OCI-LY7 (cell line): ENCODE results near the gene RFC3. TPM values are rescaled to one million over a fixed set of nuclear protein-coding genes. Genes with fewer than 3 reads are reported as not detected.

Experiments
- BruUV-seq: library from RNA; stranded (reverse); fragments of 400-500 nt; replicated peaks from 2 replicates; lab custom pipeline; 2021; lab: Mats Ljungman, UMichigan
- CTCF ChIA-PET: fragments of 300-600 bp; sonication (Branson Sonifier 250); formaldehyde crosslinking; loops from one replicate; lab custom pipeline; 2022; ENCODE audit warnings: antibody characterized with exemption; ENCODE audit not compliant: unreplicated experiment; lab: Charles Lee
- POLR2A ChIA-PET: fragments of 300-600 bp; sonication (Branson Sonifier 250); formaldehyde crosslinking; loops from one replicate; lab custom pipeline; 2022; ENCODE audit warnings: antibody characterized with exemption; lab: Charles Lee
- DNase-seq: peaks from one replicate; pipeline ENCODE4 v3.0.0-alpha.2; 2015; ENCODE audit warnings: low spot score
- H2AFZ ChIP-seq: fragments of 200-600 bp; sonication (generic), shearing (Covaris generic); 2 replicates; pipeline ENCODE4 v1.6.1; 2014; ENCODE audit warnings: mild to moderate bottlenecking, antibody characterized with exemption, low read length, moderate library complexity
- H3K27ac ChIP-seq: fragments of 200-600 bp; sonication (generic); 2 replicates; pipeline ENCODE4 v1.5.1; 2014; ENCODE audit warnings: mixed run types, low read depth, mild to moderate bottlenecking, moderate library complexity, low read length, inconsistent platforms; ENCODE audit not compliant: poor library complexity, severe bottlenecking
- H3K36me3 ChIP-seq: fragments of 200-600 bp; sonication (generic); 2 replicates; pipeline ENCODE4 v1.6.1; 2014; ENCODE audit warnings: mild to moderate bottlenecking, antibody characterized with exemption, low read length, moderate library complexity, mixed read lengths; ENCODE audit not compliant: insufficient read depth
- H3K4me1 ChIP-seq: fragments of 200-600 bp; sonication (generic); 2 replicates; pipeline ENCODE4 v1.5.1; 2014; ENCODE audit warnings: mild to moderate bottlenecking, low read length; ENCODE audit not compliant: insufficient read depth, poor library complexity, severe bottlenecking
- H3K4me2 ChIP-seq: fragments of 200-600 bp; sonication (generic); 2 replicates; pipeline ENCODE4 v1.6.1; 2014; ENCODE audit warnings: mild to moderate bottlenecking, low read length
- H3K4me3 ChIP-seq: fragments of 200-600 bp; sonication (generic); 2 replicates; pipeline ENCODE4 v1.5.1; 2014; ENCODE audit warnings: mild to moderate bottlenecking, low read depth, low read length; ENCODE audit not compliant: poor library complexity, severe bottlenecking
- H3K79me2 ChIP-seq: fragments of 200-600 bp; sonication (generic); 2 replicates; pipeline ENCODE4 v1.6.1; 2016; ENCODE audit warnings: low read depth, mild to moderate bottlenecking, low read length, moderate library complexity, mixed read lengths; ENCODE audit not compliant: insufficient read depth
- H3K9me2 ChIP-seq: fragments of 200-600 bp; sonication (generic); 2 replicates; pipeline ENCODE4 v1.6.1; 2016; ENCODE audit warnings: mild to moderate bottlenecking, low read length, mixed read lengths; ENCODE audit not compliant: insufficient read depth
- H3K9me3 ChIP-seq: fragments of 200-600 bp; sonication (generic); 2 replicates; pipeline ENCODE4 v1.6.1; 2014; ENCODE audit warnings: mild to moderate bottlenecking, mixed run types, low read length, mixed read lengths
- H4K20me1 ChIP-seq: fragments of 200-600 bp; sonication (generic); 2 replicates; pipeline ENCODE4 v1.6.1; 2014; ENCODE audit warnings: mild to moderate bottlenecking, antibody characterized with exemption, low read length, moderate library complexity, mixed read lengths; ENCODE audit not compliant: insufficient read depth
- CTCF ChIP-seq: fragments of 200-600 bp; sonication (generic); conservative IDR thresholded peaks from 2 replicates; pipeline ENCODE4 v1.5.1; 2014; ENCODE audit warnings: mild to moderate bottlenecking, antibody characterized with exemption, low read length, moderate library complexity, mixed read lengths
- EZH2phosphoT487 ChIP-seq: fragments of 200-600 bp; sonication (generic); IDR thresholded peaks from 2 replicates; pipeline ENCODE4 v1.6.1; 2018; ENCODE audit warnings: low read depth, borderline replicate concordance, mild to moderate bottlenecking, mixed run types, antibody characterized with exemption, low read length, moderate library complexity, mixed read lengths
- intact Hi-C: fragments of 100-400 bp; cut with micrococcal nuclease; formaldehyde crosslinking; loops from one replicate; pipeline ENCODE4 v1.10.0; 2022; ENCODE audit not compliant: unreplicated experiment
- total RNA-seq, 2 experiments: library from RNA; depleted of rRNA in 1 of 2; stranded (reverse); fragments of >200 nt in 1 of 2; shearing (Covaris generic) in 1 of 2; gene quantifications; 2 replicates each; pipeline ENCODE4 v1.2.3, GENCODE V29; 2014 to 2022

Gene RFC3
- total RNA-seq, 2 experiments from 2014 or later = 108 to 118 TPM

GRCh38 chr13:33840402-33840801 is 22.5 kb downstream of the RFC3 start:
- no peak overlapping the region for H2AFZ ChIP-seq
- no peaks in the 10 kb centered on the region for H3K9me2 ChIP-seq
- TF ChIP-seq EZH2phosphoT487 (no peak), CTCF (no peak)
- H3K4me2 ChIP-seq = no peak overlapping the region
- peaks cover 100% of the 10 kb centered on the region for H3K36me3 ChIP-seq
- no peak overlapping the region for H3K4me3 ChIP-seq
- intact Hi-C loops = no loop called here
- H3K9me3 ChIP-seq = no peaks in the 10 kb centered on the region
- peaks cover 25% of the 10 kb centered on the region; the same call in 1 of the 2 replicates for H3K79me2 ChIP-seq
- no peaks in the 10 kb centered on the region for H4K20me1 ChIP-seq
- BruUV-seq = no TSS peak
- H3K4me1 ChIP-seq = no peaks in the 10 kb centered on the region
- POLR2A ChIA-PET = interaction anchor here (0.7 to 2.8 kb wide), 6 partner anchors 10 to 1120 kb away, joined by 3 to 10 read pairs (median 4); no protein-coding TSS in a partner anchor
- CTCF ChIA-PET = no interaction called here
- no peak overlapping the region for H3K27ac ChIP-seq
- no peak for DNase-seq

GRCh38 chr13:33842207-33842606 is 24.3 kb downstream of the RFC3 start:
- Histone ChIP-seq H4K20me1 (no peaks in the 10 kb centered on the region), H3K4me1 (no peaks in the 10 kb centered on the region), H3K36me3 (peaks cover 100% of the 10 kb centered on the region), H3K9me2 (no peaks in the 10 kb centered on the region), H3K4me2 (no peak overlapping the region), H3K27ac (no peak overlapping the region), H2AFZ (no peak overlapping the region), H3K4me3 (no peak overlapping the region), H3K79me2 (peaks cover 25% of the 10 kb centered on the region; the same call in 1 of the 2 replicates), H3K9me3 (no peaks in the 10 kb centered on the region)
- TF ChIP-seq EZH2phosphoT487 = no peak
- TF ChIP-seq CTCF = no peak
- CTCF ChIA-PET = no interaction called here
- intact Hi-C loops = no loop called here
- BruUV-seq = no TSS peak
- POLR2A ChIA-PET = interaction anchor here (0.7 to 2.8 kb wide), 4 partner anchors 10 to 20 kb away, joined by 5 to 10 read pairs (median 7); no protein-coding TSS in a partner anchor
- no peak for DNase-seq

GRCh38 chr13:33842986-33843385 is 25.0 kb downstream of the RFC3 start:
- intact Hi-C loops = no loop called here

More at GRCh38 chr13:33842986-33843385, 25.0 kb downstream of the RFC3 start:
- peaks cover 20% of the 10 kb centered on the region; the same call in 1 of the 2 replicates for H3K79me2 ChIP-seq
- no TSS peak for BruUV-seq
- no peaks in the 10 kb centered on the region for H4K20me1 ChIP-seq
- H3K27ac ChIP-seq = no peak overlapping the region
- POLR2A ChIA-PET = interaction anchor here (0.6 to 2.8 kb wide), 11 partner anchors 11 to 234 kb away, joined by 3 to 10 read pairs (median 4); no protein-coding TSS in a partner anchor
- TF ChIP-seq EZH2phosphoT487 = no peak
- TF ChIP-seq CTCF = no peak
- CTCF ChIA-PET = no interaction called here
- no peak for DNase-seq
- no peak overlapping the region for H2AFZ ChIP-seq
- no peaks in the 10 kb centered on the region for H3K9me3 ChIP-seq
- H3K4me2 ChIP-seq = no peak overlapping the region
- H3K9me2 ChIP-seq = no peaks in the 10 kb centered on the region
- H3K36me3 ChIP-seq = peaks cover 100% of the 10 kb centered on the region
- H3K4me1 ChIP-seq = no peaks in the 10 kb centered on the region
- H3K4me3 ChIP-seq = no peak overlapping the region
